PFSK-1 (cell line): ENCODE results near the gene TCF7L1.

Experiments
- FOXP2 ChIP-seq: optimal IDR thresholded peaks from 2 replicates; pipeline ENCODE3; 2011; ENCODE audit warnings: borderline replicate concordance, control low read depth, inconsistent platforms; ENCODE audit not compliant: insufficient read depth; ENCODE audit errors: extremely low read length, extremely low read depth
- POLR2AphosphoS5 ChIP-seq: IDR thresholded peaks from 2 replicates; pipeline ENCODE4 v1.6.1; 2012; ENCODE audit warnings: low read depth, mild to moderate bottlenecking, control low read depth, low read length, moderate library complexity
- REST ChIP-seq, 2 experiments: IDR thresholded peaks; 2 replicates each; pipeline versions ENCODE4 v1.6.1 to v1.8.0; 2011 to 2012; ENCODE audit warnings: low read depth in 2 of 2, low read length in 2 of 2, control low read depth in 1 of 2, inconsistent platforms in 1 of 2, mild to moderate bottlenecking in 1 of 2, moderate library complexity in 1 of 2; ENCODE audit not compliant: insufficient read depth in 1 of 2
- SIN3A ChIP-seq: IDR thresholded peaks from 2 replicates; pipeline ENCODE4 v1.6.1; 2012; ENCODE audit warnings: mild to moderate bottlenecking, low read length, moderate library complexity, borderline replicate concordance; ENCODE audit not compliant: insufficient read depth
- TAF1 ChIP-seq: IDR thresholded peaks from 2 replicates; pipeline ENCODE4 v1.6.1; 2012; ENCODE audit warnings: low read length, control low read depth, borderline replicate concordance; ENCODE audit not compliant: insufficient read depth

TCF7L1 gene

GRCh38 chr2:85326406-85327159, 193.4 kb downstream of the TCF7L1 start:
- TF ChIP-seq FOXP2, result no peak
- TF ChIP-seq TAF1, result 0 out of 2 replicates have a peak, but pooled peaks have one; percentile 46
- 0 out of 2 replicates have a peak, but pooled peaks have one; percentile 29 for TF ChIP-seq SIN3A
- 0 out of 2 replicates have a peak, but pooled peaks have one; percentile 26 for TF ChIP-seq POLR2AphosphoS5

- no peak for TF ChIP-seq POLR2AphosphoS5
- TF ChIP-seq SIN3A, result no peak
- no peak for TF ChIP-seq REST (IDR thresholded peaks at IDR 0.05; ENCODE audit: insufficient read depth in 1 of 2, low read depth in 2 of 2, low read length in 2 of 2)
- no peak for TF ChIP-seq FOXP2
These were observed 194.1 kb downstream of the TCF7L1 start for GRCh38 chr2:85327160-85327821.

- TF ChIP-seq TAF1 (peak; percentile 86), FOXP2 (peak; percentile 48), REST (IDR thresholded peaks at IDR 0.05; ENCODE audit: insufficient read depth in 1 of 2, low read depth in 2 of 2, low read length in 2 of 2) (peak in 1 of 2 experiments; percentile 39; a peak in 1 of 4 replicates), POLR2AphosphoS5 (peak; percentile 99), SIN3A (no peak; the same call in 1 of the 2 replicates)
These were observed 194.8 kb downstream of the TCF7L1 start, which contains the start of gene TGOLN2 for GRCh38 chr2:85327822-85328617. TGOLN2 (minus strand) TSS chr2:85327989; CDS start chr2:85327962, 27 bp downstream.

GRCh38 chr2:85329181-85329651, 196.0 kb downstream of the TCF7L1 start:
- TF ChIP-seq POLR2AphosphoS5, result no peak
- TF ChIP-seq FOXP2, result no peak
- no peak for TF ChIP-seq TAF1
- no peak for TF ChIP-seq SIN3A
- TF ChIP-seq REST (IDR thresholded peaks at IDR 0.05; ENCODE audit: insufficient read depth in 1 of 2, low read depth in 2 of 2, low read length in 2 of 2), result no peak
